ENCODE measurements around the gene DTNA.

DNA sequence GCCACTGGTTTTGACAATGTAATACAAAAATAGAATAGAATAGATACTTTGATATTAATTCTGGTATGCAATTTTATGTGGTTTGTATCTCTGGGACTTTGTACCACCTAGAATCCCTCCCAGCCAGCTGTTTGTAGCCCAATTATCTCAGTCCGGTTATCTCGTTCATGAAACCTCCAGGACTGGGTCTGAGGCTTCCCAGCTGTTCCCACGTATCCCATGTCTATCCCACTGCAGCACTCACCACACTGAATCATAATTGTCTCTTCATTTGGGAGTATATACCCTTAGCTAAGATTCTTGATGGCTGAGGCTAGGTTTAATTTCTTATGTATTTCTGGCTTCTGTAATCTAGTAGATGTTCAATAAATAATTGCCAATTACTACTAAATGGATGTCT is 226.7 kb downstream of the DTNA start:
- no peak for TF ChIP-seq CTCF (IDR thresholded peaks at IDR 0.05 in 2 of 3, conservative IDR thresholded peaks at IDR 0.05 in 1 of 3; ENCODE audit: borderline replicate concordance in 1 of 3, insufficient read depth in 1 of 3, low read depth in 2 of 3, low read length in 2 of 3)
- no peak for TF ChIP-seq POLR2A (IDR thresholded peaks at IDR 0.05; ENCODE audit: borderline replicate concordance, extremely low read depth, insufficient read depth, insufficient read length)
- TF ChIP-seq, protein P1, sequence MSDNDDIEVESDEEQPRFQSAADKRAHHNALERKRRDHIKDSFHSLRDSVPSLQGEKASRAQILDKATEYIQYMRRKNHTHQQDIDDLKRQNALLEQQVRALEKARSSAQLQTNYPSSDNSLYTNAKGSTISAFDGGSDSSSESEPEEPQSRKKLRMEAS (IDR thresholded peaks at IDR 0.05): no peak
- TF ChIP-seq EZH2 (IDR thresholded peaks at IDR 0.05): no peak
- no peak for TF ChIP-seq YY1 (IDR thresholded peaks at IDR 0.05; ENCODE audit: extremely low read depth, insufficient replicate concordance, low read depth, low read length)
- TF ChIP-seq RAD21 (IDR thresholded peaks at IDR 0.05; ENCODE audit: low read depth): no peak
- no peak for TF ChIP-seq SIN3A (IDR thresholded peaks at IDR 0.05; ENCODE audit: low read depth)
- TF ChIP-seq EGR1 (IDR thresholded peaks at IDR 0.05; ENCODE audit: low read depth): no peak
- TF ChIP-seq ZNF274 (IDR thresholded peaks at IDR 0.05; ENCODE audit: low read depth, low read length): no peak
- no peak for TF ChIP-seq POLR2AphosphoS5 (IDR thresholded peaks at IDR 0.05; ENCODE audit: low read depth, low read length)
- TF ChIP-seq REST (IDR thresholded peaks at IDR 0.05; ENCODE audit: low read depth): no peak
- TF ChIP-seq, protein P2, sequence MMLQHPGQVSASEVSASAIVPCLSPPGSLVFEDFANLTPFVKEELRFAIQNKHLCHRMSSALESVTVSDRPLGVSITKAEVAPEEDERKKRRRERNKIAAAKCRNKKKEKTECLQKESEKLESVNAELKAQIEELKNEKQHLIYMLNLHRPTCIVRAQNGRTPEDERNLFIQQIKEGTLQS (IDR thresholded peaks at IDR 0.05): no peak
- TF ChIP-seq SP1 (IDR thresholded peaks at IDR 0.05; ENCODE audit: low read depth): no peak

All from HCT116 (cell line).